GM19395 (cell line): ENCODE measurements around the gene FLT1.

Source experiments
- ATAC-seq: cut with Tn5 transposase; IDR thresholded peaks from one replicate; pipeline ENCODE4 v1.9.1; 2021; ENCODE audit warnings: mild to moderate bottlenecking, moderate library complexity; ENCODE audit not compliant: unreplicated experiment

Gene FLT1

DNA sequence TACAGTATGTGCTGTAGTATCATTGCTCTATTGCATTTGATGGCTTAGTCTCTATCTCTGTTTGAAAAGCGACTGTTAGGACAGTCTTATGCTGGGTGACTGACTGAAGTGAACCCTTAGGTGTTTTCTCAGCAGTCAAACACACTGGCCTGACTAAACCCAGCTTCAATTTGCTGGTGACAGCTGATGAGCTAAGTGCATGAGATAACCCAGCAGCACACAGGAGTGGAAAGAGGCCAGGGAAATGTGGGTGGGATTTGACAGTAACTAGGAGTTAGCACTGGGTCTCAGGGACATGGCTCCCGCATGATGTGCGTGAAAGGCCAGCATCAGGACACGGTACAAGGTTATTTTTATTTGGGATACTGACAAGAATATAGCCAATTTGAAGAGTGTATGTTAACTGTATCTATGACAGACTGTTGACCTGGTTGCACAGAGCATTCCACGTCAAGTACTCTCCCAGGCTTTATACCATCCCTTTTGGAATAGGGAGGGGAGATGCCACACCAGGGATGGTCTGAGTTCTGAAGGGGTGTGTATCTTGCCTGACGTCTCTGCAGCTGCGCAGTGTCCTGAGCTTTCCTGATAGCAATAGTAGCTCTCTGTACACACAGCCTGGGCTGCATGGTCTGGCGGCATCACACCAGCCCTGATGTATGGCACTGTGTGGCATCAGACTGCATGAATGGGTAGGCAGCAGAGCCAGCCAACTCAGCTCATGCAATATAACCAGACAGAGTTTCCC lies 144.8 kb downstream of the FLT1 start:
- no peak for ATAC-seq

DNA sequence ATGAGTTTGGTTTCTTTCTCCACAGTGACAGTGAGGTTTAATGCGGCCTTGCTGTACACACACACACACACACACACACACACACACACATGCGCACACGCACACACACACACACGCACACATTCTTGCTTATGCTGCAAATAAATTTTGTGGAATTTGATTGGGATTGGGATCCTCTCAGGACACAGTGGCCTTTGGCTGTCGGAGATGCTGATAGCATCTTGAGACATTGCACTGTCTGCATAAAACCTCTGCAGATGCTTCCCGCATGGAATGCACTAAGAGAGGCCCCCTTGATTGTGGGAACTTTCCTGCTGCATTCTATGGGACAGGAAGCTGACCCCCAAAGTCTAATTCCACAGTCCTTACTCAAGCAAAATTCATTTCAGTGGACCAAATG lies 145.6 kb downstream of the FLT1 start:
- ATAC-seq, result no peak

DNA sequence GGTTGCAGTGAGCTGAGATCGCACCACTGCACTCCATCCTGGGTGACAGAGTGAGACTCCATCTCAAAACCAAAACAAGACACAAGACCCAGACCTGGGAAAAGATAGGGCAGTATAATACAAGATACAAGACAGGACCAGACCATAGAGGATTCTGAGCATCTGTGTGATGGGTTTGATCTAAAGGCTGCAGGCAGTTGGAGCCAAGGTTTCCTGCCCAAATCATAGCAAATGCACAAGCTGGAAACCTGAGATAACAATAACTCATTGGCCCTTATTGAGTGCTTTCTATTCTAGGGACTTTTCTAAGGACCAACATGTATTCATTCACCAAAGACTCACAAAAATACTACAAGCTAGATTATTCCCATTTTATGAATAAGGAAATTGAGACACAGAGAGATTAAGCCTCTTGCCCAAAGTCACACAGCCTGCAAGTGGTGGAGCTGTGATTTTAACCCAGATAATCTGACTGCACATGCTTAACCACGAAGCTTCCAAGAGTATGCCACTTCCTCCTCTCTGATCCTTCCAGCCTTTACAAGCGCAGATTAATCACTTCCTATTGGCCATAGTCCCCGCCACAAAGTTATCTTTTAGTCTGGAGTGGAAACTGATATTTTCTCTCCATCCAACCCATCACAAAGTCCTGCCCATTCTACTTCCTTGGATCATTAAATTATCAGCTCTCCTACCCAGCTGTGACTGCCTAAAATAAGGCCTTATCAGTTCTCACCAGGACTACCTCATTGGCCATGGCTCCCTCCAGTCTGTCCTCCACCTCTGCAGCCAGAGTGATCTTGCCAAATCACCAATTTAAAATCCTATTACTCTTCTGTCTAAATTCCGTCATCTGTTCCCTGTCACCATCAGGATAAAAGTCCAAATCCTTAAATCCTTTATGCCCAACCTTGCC lies 147.2 kb downstream of the FLT1 start:
- no peak for ATAC-seq

DNA sequence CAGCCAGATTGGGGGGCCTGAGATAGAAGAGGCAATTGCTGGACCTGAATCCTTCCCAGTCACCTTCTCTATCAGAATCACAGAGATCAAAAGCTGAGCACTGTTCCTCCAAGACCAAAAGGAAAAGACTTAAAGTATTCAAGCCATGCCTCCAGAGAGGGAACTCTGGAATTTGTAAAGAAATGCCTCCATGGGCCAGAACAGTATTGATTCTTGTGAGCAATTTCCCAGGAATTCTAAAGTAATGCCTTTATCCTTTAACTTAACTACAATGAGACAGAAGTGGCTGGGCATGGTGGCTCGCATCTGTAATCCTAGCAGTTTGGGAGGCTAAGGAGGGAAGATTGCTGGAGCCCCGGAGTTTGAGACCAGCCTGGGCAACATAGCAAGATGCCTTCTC lies 148.8 kb downstream of the FLT1 start:
- ATAC-seq, result no peak

DNA sequence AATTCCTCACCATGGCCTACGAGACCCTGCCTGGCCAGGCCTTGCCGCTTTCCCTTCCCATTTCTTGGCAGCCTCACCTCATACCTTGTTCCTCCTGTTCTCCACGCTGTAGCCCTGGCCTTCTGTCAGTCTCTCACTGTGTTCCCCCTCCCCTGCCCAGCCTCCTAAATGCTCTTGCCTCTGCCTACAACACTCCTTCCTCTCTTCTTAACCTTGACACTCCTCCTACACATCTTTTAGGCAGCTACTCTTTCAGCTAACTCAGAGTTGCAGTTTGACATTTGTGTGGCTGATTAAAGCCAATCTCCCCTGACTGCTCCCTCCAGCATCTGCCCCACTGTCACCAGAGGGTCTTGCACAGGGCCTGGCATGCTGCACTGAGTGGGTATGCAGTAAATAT lies 150.8 kb downstream of the FLT1 start:
- ATAC-seq, result no peak

DNA sequence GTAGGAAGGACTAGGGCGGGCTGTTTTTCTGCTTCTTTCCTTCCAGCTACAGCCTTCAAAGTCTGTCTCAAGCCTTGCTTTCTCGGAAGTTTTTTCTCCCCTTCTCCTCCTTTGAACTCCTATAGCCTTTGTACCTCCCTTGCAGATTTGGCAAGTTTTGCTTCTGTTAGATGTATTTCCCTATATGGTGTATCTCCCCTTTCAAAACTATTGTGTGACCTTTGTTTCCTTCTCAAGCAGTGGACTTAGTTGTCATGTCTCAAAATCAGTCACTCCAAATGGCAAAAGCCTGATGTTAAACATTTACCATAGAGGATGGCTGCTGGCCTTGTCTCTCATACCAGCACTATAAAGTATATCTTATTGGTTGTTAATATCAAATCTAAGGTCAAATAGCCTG lies 152.7 kb downstream of the FLT1 start:
- ATAC-seq, result no peak

DNA sequence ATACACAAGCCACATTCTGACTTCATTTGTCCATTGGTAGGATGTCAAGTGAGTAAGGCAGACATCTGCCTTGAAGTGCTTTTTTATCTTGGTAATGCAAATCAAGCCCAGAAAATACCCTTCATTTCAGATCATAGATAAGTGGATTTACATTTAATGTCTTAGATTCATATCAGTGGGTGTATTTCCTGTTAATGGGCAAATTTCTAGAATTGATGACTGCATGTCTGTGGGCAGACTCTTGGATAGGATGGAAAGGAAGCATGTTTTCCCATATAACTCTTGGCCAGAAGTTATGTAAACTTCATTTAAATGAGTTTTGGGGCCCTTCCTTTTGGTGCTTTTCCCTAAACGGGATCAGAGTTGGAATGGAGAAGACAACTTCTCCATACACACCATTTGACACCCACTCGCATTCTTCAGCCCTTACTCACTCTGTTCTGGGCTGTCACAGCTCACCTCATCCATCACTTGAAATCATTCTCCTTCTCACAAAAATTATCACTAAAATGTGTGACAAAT lies 154.6 kb downstream of the FLT1 start:
- no peak for ATAC-seq

DNA sequence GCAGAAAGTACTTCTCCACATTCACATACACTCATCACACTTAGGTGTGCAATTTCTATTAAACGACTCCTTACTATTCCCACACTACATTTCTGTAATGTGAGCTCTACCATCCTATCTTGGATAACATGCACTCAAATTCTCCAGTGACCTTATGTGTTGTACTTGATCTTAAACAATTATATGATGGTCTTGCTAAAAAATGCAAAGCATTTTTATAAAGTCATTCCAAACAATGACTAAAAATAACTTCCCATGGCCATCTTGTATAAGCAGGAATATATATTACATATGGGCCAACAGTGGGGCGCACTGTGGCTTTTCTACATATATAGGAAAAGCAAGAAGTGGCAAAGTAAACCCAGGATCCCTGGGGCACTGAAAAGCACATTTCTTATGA lies 155.5 kb downstream of the FLT1 start:
- ATAC-seq, result no peak

DNA sequence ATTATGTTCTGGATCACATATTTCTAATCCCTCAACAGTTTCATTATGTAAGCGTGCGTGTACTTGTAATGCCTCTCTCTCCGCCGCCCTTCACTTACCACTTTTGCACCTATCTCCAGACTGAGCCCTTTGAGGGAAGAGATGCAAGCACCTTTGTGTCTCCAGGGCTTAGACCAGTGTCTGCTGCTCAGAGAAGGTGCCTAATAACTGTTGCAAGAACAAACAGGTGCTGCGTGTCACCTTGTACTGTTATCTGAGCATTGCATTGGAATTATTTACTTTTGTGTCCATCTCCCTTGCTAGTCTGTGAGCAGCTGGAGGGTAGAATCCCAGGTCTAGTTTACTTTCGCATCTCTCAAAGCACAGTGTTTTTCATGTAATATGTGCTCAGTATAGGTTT lies 156.2 kb downstream of the FLT1 start:
- ATAC-seq, result no peak

DNA sequence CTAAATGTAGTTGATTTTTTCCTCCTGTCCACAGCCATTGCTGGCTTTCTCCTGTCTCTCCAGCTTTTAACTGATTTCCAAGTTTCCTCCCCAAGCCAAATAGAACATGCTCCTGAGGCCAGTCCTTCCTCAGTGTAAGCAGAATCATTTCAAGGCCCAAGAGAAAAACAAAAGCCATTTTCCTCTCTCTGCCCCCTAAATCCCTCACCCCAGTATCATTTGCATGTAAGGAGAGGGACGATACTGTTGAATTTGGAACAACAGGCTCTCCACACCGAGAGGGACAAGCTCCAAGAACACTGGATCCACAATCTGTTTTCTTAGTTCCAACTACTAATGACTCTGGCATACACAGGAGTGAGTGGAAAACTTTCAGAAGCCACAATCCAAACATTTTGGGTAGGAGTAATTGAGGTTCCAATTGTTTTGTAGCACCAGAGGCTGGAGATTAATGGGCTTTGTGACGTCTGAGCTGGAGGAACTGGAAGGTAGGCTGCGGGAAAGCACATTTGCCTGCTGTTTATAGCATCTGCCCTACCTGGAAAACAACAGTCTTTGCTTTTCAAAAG lies 156.8 kb downstream of the FLT1 start:
- no peak for ATAC-seq

DNA sequence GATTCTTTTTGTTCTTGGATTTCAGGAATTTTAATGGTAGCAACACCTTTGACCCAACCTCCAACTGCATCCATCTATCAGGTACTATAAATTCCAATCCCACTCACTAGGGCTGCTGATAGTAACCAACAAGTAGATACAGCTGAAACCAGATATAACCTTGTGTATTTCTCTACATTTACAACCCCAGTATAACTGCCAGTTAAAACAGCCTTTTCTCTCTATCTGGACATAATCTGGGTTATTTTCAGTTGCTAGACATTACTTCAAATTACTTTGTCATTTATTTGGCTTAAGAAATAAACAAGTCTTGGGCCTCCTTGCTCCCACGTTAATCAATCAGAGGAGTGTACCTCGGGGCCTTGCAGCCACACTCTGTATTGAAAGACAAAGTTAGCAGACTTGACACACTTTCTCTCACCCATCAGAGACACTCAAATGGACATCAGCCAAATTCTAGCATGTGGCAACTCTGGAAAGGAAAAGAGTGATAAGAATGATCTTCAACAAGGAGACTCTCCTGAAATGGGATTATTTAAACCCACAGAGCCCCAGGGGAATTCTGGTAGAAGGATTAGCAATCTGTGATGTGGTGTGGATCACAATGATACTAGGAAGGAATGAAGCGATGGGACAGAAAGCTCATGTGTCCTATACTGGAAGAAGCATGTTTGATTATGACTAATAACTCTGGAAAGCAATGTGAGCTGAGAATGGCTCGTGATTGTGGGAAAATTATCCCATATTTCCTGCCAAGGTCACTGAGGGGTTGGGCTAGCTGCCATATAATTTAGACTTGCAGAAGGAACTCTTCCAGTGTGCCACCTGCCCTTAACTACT lies 157.5 kb downstream of the FLT1 start:
- no peak for ATAC-seq

DNA sequence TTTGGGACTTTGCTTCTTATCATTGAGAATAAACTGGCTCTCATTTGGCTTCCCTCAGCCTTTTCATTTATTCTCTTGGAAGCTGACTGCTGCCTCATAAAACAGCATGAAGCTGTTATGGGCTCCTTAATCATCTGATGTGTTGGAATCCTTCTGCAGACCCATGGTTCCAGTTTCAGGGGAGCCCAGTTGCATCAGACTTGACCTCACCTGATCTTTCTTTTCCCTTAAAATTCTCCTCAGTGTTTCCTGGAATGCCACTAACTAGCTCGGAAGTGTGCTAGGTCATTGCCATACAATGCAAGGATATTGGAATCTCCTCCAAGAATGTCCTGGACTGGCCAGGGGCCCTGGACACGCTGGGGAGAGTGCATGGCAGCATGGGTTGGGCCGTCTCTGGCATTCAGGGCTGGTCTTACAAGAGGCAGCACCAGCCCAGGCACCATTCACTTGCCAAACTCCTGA lies 158.7 kb downstream of the FLT1 start:
- ATAC-seq, result no peak

DNA sequence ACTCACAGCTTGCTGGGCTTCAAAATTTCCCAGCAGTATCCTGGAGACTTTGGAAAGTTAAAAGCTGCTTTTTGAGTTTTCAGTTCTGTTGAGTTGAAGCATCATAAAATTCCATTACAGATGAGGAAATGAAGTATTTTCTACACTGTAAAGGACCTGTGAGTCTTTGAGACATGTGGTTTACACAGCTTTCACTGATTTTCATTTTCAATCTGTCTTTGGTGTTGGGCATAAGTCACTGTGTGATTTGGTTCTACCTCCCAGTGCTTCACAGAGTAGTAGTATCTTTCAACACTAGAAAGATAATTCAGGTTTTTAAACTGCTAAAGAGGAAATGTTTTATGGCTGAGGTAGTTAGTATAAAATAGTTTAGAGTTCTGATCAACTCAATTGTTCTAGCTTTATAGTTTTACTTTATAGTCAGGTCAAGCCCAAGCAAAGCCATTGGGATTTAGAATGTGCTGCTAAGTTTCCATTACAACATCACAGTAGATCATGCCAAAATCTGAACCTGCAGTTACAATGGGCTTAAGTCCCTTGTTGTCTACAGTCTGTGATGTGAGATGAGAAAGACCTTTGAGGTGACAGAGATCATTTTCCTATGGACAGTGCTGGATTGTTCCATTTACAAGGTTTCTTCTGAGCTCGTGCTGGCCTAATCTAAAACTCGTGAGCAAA lies 161.6 kb downstream of the FLT1 start:
- no peak for ATAC-seq

DNA sequence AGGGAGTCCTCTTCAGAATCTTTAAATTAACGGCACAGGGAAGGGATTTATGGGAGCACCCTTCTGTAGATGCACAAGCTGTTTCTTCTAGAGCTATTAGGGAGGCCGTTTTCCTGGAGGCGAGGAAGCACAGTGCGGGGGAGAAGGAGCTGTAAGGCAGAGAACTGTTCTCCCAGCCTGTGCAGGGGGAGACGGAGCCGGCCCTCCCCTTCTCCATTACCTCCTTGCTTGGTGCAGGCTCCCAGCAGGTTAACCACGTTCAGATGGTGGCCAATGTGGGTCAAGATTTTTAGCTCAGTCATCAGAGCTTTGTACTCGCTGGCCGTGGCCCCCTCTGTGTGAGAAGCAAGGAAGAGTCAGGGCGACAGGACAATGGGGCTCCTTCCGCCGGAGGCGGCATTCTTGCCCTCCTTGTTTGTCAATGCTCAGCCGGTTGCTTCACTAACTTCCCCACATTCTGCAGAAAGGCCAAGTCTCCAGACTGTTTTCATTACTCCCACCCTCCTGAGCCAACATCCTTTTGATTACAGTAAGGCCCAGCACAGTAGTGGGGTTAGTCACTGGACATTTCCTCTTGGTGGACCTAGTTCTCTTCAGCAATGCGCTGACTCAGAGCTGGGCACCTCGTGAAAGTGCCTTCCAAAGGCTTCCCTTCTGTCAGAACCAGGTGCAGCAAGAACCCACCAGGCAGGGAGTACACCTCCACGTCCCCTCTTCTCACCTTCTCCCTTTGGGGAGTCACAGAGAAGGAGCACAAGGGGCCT lies 165.4 kb downstream of the FLT1 start:
- no peak for ATAC-seq

DNA sequence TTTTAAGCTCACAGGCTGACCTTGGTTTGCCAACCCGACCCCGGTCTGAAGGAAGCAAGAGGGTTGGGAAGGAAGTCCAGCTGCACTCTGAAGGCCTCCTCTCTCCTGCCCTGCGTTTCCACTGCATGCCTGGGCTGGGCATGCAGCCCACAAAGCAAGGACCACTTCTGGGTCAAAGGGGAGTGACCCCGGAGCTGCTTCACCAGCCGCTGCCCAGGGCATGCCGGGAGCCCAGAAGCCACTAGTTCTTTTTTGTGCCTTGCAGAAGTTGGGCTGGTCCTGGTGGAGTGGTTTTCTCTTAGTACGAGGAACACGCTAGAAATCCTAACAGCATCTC lies 166.7 kb downstream of the FLT1 start:
- ATAC-seq, result no peak

DNA sequence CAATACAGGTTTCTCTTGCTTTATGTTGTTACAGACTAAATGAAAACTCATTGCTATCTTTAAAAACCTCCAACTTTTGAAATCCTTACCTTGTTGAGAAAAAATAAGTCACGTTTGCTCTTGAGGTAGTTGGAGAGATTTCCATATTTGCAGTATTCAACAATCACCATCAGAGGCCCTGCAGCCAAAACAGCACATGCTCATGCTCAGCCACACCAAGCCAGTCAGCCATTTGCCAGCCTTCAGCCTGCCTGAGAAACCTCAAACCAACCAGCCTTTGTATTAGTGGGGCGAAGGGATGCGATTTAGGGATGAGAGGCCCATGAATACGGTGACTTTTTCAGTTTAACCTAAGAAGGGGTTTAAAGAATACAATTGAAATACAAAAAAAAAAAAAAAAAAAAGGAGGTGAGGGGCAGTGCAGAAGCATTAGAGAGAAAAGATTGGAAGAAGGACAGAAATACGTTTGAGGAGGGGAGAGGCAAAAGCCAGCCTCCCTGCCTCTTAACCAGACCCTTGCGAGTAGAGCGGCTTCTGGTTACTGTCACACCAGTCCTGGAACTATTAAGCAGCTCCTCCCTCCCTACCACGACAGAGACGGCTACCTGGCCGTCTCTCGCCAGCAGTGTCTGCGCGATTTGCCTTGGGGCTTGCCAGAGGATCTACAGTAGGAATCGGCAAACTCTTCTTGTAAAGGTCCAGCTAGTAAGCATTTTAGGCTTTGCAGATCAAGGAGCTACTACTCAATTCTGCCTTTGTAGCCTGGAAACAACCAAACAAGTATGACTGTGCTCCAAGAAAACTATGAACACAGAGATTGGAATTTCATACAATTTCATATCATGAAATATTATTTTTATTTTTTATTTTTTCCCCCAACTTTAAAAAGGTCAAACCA lies 167.3 kb downstream of the FLT1 start:
- ATAC-seq, result no peak

DNA sequence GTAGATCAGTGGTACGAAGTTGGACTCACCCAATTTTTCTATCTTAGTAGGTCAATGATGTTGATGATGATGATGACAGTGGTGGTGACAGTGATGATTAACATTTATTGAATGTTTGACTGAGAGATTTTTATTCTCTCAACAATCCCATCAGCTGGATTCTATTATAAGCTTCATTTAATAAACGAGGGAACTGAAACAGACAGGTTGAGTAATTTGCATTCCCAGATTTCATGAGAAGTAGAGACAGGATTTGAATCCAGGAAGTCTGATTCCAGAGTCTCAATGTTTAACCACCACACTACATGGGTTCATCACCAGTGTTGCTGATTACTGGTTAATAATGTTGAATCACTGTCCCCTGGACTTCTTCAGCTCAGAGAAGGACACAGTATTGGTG lies 168.9 kb downstream of the FLT1 start:
- no peak for ATAC-seq

DNA sequence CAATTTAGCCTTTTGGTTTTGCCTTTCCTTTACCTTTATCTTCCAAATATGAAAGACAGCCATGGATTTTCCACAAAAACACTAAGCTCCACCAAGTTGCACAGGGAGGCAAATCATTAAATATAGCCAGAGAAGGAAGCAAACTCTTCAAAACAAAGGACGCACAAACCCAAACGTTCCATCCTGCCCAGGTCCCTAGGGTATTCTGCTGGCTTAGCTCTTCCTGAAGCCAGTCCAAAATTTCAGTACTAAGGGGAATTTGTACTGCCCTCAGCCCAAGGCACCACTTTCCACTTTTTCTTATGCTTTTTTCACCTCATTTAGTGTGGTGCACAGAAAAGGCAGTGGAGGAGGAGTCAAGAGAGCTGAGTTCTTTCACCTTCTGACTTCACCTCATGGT lies 169.9 kb downstream of the FLT1 start:
- no peak for ATAC-seq
